Panc1 (cell line): ENCODE data around the gene GJC2.

Source experiments
- SIN3A ChIP-seq: IDR thresholded peaks from 2 replicates; pipeline ENCODE4 v1.6.1; 2012; ENCODE audit warnings: low read depth, mild to moderate bottlenecking, low read length, moderate library complexity, borderline replicate concordance; ENCODE audit not compliant: insufficient read depth
- TCF7L2 ChIP-seq: IDR thresholded peaks from 2 replicates; pipeline ENCODE4 v1.6.1; 2011; ENCODE audit warnings: mild to moderate bottlenecking, low read depth, low read length, inconsistent platforms
- TF ChIP-seq, protein P1 (sequence below): fragments of 450-650 bp; IDR thresholded peaks from 2 replicates; pipeline ENCODE4 v1.5.1; 2017; ENCODE audit warnings: mild to moderate bottlenecking

DNA sequence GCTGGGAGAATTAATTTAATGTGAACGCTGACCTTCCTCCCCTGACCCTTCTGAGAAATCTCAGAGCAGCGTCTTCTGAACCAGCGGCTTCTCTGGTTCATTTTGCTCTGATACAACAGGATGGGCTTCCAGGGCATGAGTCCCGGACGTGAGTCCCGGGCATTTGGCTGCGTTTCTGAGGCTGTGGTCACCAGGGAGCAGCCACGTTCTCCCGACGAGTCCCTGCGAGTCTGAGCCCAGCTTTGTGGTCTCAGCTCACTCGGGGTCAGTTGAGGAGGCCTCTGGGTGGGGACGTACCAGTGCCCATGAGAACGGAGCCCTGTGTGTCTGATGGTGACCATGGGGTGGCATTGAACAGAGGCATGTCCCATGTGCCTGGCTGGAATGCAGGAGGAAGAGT, 40.5 kb downstream of the GJC2 start:
- TF ChIP-seq, protein P1, sequence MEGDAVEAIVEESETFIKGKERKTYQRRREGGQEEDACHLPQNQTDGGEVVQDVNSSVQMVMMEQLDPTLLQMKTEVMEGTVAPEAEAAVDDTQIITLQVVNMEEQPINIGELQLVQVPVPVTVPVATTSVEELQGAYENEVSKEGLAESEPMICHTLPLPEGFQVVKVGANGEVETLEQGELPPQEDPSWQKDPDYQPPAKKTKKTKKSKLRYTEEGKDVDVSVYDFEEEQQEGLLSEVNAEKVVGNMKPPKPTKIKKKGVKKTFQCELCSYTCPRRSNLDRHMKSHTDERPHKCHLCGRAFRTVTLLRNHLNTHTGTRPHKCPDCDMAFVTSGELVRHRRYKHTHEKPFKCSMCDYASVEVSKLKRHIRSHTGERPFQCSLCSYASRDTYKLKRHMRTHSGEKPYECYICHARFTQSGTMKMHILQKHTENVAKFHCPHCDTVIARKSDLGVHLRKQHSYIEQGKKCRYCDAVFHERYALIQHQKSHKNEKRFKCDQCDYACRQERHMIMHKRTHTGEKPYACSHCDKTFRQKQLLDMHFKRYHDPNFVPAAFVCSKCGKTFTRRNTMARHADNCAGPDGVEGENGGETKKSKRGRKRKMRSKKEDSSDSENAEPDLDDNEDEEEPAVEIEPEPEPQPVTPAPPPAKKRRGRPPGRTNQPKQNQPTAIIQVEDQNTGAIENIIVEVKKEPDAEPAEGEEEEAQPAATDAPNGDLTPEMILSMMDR: no peak
- TF ChIP-seq SIN3A (no peak), TCF7L2 (no peak)
